ENCODE measurements around the gene PDZD7.
A peak's percentile ranks its signal among the peaks of the same experiment; 100 is the strongest.

DNA sequence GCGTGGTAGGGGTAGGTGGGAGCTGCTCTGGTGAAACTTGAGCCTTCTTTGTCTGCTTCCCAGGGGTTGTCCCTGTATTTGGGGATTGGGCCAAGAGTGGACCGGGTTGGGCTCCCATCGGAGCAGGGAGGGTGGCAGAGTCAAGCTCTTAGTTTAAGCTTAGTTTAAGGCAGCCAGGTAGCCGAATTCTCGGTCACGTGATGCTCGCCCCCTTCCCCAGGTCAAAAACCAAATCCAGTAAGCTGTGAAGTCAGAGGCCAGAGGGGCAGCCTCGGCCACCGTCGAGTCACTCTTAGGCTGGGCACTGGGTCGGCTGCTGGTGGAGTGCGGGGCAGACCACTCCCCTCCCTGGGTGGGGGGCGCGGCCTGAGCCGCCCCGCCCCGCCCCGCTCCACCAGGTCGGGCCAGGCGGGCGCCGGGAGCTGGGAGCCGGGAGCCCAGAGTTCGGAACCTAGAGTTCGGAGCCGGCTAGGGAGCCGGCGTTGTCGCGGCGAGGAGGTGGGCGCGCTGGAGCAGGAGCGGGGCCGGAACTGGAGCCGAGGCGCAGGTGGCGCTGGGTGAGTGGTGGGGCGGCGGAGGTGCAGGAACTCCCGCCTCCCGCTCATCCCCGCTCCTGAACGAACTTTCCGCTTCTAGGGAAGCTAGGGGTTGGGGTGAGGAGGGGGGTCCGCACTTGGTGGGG lies 34.1 kb downstream of the PDZD7 start:
- no peak for TF ChIP-seq RXRA (IDR thresholded peaks at IDR 0.05; ENCODE audit: borderline replicate concordance, low read depth)
- TF ChIP-seq CTCF (IDR thresholded peaks at IDR 0.05) = no peak
- no peak for TF ChIP-seq JUND (IDR thresholded peaks at IDR 0.05)
- no peak for TF ChIP-seq MXI1 (IDR thresholded peaks at IDR 0.05; ENCODE audit: low read depth, low read length)
- TF ChIP-seq USF1 (IDR thresholded peaks at IDR 0.05; ENCODE audit: borderline replicate concordance, low read depth) = peak; percentile 72
- TF ChIP-seq REST (IDR thresholded peaks at IDR 0.05; ENCODE audit: low read depth, low read length) = no peak
- no peak for TF ChIP-seq YY1 (IDR thresholded peaks at IDR 0.05; ENCODE audit: low read depth)
- TF ChIP-seq SIN3A (IDR thresholded peaks at IDR 0.05; ENCODE audit: borderline replicate concordance, low read depth, low read length) = no peak
- no peak for TF ChIP-seq NFIC (IDR thresholded peaks at IDR 0.05; ENCODE audit: borderline replicate concordance)
- TF ChIP-seq, protein P1, sequence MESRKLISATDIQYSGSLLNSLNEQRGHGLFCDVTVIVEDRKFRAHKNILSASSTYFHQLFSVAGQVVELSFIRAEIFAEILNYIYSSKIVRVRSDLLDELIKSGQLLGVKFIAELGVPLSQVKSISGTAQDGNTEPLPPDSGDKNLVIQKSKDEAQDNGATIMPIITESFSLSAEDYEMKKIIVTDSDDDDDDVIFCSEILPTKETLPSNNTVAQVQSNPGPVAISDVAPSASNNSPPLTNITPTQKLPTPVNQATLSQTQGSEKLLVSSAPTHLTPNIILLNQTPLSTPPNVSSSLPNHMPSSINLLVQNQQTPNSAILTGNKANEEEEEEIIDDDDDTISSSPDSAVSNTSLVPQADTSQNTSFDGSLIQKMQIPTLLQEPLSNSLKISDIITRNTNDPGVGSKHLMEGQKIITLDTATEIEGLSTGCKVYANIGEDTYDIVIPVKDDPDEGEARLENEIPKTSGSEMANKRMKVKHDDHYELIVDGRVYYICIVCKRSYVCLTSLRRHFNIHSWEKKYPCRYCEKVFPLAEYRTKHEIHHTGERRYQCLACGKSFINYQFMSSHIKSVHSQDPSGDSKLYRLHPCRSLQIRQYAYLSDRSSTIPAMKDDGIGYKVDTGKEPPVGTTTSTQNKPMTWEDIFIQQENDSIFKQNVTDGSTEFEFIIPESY (IDR thresholded peaks at IDR 0.05; ENCODE audit: borderline replicate concordance, low read depth) = no peak
- TF ChIP-seq EP300 (IDR thresholded peaks at IDR 0.05; ENCODE audit: borderline replicate concordance in 1 of 2, low read depth in 1 of 2, low read length in 1 of 2) = no peak
- TF ChIP-seq EZH2phosphoT487 (IDR thresholded peaks at IDR 0.05; ENCODE audit: borderline replicate concordance, low read depth) = no peak
- TF ChIP-seq NRF1 (IDR thresholded peaks at IDR 0.05; ENCODE audit: low read depth, low read length) = no peak
- TF ChIP-seq MEF2A (IDR thresholded peaks at IDR 0.05; ENCODE audit: borderline replicate concordance, low read depth) = no peak
